ENCODE measurements around the gene FOXC2.
A peak's percentile ranks its signal among the peaks of the same experiment; 100 is the strongest.

Gene FOXC2

DNA sequence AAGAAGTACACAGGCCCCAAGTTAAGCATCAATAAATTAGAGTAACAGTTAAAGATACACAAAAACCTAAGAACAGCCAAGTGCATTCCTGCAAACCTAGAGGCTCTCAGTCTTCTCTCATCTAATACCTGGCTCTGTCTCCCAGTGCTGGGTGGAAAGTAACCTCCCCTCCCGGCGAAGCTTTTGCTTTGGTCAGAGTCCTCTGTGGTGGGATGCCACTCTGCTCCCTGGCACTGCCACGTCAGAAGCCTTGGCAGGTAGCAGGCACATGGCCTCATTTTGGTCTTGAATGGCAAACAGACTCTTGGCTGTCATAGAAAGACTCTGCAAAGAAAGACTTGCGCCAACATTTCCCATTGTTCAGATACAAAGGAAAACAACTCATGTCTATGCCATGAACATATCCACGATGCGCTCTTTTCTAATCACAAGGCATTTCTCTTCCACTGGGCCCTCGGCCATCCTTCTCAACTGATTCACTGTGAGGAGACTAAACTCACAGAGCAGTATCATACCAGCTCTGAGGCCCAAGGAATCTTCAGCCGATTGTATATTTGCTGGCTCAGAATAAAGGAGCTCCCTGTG lies 32.8 kb upstream of the FOXC2 start:
- no peak for DNase-seq

DNA sequence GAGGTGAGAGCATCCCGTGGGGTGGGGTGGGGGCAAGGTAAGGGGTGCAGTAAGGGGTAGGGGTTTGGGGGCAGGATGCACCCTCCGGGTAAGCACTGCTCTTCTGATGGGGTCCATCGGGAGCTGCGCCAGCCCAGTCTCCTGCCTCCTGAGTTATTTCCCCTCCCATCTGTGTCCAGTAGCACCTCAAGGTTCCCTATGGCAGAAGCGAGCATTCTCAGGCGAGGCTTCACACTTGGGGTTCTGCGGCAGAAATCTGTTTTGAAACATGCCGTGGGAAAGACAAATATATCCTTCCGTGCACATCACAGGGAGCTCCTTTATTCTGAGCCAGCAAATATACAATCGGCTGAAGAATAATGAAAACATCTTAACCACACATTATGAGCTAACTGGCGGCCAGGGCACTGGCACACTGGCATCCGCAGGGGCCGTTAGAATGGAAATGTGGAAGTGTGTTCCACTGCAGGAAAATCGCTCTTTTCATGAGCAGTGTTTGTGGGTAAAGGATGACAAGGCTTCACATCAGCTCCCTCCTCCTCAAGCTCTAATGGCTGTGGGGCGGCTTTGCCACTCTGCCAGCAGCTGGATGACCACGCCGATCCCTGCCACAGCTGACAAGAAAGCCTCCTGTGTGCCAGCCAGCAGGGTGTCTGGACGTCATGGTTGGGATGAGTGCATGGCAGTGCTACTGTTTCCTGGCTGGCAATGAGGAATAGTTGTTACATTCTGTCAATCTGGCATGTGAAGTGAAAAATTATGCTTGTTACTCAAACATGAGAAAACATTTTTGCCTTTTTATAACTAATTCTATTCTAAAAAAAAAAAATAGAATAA lies 31.6 kb upstream of the FOXC2 start:
- no peak for DNase-seq

DNA sequence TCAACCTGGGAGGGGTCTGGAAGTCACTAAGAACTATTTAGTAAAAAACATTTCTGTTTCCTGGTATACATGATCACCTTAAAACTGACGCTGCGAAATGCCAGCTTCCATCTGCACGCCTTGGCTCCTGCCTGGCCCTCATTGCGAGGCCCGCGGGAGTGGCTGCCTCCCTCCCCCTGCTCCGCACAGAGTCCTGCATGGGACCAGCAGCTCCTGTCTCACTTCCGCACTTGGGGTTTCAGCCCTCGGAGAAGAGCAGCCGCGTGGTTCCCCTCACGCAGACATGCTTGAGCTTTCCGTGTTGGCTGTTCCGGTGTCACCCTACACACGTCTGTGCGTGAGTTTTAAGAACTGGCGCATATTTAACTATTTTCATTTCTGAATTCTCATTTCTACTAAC lies 30.0 kb upstream of the FOXC2 start:
- DNase-seq = no peak

DNA sequence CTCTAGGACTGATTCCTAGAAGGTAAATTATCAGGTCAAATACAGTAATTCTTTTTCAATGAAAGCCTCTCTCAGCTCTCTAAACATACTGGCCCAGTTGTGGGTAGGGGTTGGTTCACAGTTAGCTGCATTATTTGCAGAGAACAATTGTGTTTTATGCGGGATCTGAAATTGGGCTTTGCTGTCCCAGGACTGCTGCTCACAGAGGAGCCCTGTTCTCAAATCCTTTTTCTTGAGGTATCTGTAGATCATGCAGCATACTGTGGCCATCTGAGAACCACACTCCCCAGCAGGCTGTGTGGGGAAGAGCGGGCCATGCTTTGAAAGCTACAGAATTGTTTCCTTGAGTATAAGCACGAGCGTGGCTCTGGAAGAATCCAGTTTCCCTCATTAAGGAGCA lies 29.1 kb upstream of the FOXC2 start:
- no peak for DNase-seq

DNA sequence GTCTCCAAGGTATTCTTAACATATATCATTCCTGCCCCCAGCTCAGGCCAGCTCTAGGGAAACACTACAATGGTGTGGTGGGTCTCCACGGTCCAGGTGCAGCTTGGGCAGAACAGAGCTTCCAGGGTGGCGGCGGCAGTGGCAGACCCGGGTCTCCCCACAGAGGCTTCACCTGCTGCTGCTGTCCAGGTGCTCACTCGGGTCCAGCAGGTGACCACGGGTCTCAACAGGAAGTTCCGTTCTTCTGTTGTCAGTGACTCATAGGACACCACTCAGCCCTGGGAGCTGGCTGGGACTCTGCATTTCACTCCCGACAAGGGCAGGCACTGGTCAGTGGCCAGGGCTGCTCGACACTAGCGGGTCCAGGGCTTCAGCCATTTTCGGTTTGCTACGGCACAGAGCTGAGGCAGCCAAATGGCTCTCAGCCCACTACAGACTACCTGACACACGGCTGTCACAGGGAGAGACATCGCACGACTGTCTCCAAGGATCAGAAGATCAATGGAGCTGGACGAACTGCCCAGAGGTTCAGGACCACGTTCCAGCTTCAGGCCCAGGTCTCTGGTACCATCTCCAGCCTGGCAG lies 28.3 kb upstream of the FOXC2 start:
- DNase-seq = no peak

DNA sequence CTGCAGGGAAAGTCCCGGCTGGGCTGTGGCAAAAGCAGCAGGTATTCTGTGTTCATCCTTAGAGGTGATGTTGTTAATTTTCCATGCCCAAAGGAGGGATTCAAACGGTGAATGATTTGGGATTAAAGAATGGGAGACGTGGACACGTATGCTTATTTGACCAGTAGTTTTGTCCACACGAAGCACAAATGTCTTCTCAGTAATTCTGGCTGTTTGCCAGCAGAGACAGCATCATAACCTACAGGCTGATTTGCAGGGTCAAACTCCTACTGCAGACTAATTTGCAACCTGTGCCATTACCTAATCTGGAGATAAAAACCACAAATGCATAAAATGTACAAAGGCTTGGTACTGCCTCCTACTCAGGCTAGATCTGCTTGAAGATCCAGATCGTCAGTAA lies 25.7 kb upstream of the FOXC2 start:
- no peak for DNase-seq

DNA sequence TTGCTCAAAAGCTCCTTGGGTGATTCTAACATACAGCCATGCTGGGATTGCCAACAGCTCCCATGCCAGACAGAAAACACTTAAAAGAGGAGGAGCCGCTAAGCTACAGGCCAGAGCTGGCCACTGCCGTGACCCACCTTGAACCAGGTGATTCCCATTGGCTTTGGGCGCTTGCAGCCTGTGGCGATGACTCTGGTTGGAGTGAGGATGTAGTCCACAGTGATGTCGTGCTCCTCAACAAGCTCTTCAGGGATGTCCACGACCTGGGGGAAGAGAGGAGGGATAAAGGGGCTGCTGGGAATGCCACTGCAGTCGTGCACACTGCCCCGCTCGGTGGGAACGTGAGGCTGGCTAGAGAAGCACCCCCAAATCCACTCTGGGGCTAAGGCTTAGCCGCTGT lies 25.1 kb upstream of the FOXC2 start:
- no peak for DNase-seq

DNA sequence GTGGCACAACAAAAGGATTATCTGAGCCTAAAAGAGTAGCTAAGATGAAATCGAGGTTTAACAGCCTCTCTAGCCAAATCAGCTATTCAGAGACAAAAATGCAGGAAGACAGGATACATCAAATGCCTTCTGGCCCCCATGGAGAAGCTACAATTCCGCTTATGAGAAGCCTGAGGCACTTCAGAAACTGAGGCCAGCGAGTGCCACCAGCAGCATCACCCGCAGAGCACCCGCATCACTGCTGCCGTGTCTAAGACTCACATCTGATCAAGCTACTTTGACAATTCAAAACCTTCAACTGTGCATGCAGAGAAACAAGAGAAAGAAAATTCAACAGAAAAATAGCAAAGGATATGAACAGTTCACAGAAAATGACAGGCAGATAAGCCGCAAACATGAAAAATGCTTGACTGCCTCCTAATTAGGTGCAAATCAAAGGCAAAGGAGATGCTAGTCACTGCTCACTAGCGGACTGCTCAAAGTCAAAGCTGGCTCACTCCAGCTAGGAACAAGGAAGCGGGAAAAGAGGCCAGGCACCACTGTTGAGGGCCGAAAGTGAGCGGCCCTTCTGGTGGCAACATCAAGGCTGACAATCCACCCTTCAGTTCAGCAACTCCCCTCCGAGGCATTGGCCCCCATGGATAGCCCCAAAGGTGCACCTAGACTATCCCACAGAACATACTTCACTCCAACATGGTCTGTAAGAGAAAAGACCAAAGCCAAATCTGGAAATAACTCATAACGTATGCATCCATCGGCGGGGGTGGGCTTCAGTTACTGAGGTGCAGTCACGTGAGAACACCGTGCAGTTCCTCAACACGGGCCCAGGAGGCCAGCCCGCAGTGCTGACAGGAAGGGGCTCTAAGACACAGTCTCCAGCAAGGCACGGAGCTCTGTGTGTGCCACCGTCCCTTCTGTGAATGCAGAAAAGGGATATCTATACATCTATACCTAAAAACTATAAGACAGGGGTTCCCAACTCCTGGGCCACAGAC lies 23.6 kb upstream of the FOXC2 start:
- DNase-seq = no peak

DNA sequence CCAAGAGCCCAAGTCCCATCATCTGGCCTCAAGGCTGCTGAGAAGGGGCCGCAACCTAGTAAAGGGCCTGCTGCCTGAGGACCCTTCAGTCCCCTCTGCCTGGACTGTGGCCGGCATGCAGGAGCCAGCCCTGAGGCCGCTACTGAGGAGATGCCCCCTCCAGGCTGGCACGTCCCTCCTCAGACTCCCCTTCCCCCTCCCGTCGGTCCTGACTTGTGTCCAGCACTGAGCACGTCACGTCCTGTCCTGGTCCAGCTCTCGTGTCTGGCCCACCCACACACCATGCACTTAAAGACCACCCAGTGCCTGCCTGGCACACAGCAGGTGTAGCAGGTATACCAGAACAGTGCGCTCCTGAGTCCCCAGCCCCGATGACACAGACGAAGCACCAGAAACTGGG lies 21.1 kb upstream of the FOXC2 start:
- no peak for DNase-seq

DNA sequence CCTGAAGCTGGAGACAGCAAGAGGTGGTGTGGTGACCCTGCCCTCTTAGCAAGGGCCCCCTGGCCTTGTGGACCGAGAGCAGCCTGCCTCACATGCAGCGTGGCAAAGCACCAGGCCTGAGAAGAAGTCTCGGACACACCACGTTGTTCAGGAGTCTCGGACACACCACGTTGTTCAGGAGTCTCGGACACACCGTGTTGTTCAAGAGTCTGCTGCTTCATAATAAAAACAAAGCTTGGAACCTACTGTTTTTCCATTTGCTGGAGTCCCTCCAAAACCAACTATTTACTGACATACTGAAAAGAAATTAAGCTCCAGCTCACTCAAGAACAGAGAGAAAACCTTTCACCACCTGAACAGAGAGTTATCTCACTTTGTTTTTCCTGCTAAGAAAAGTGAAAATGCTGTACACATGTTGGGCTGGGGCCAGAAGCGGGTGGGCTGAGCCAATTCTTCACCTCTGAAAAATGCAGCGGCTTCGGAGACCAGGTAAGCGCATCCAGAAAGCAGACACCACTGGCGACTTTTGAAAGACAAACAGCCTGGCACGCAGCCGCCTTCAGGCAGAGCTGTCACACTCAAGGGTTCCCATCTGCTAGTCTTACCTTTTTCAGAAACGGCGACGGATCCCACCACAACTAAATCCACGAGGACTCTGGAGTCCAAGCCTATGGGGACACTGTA lies 20.5 kb upstream of the FOXC2 start:
- no peak for DNase-seq

DNA sequence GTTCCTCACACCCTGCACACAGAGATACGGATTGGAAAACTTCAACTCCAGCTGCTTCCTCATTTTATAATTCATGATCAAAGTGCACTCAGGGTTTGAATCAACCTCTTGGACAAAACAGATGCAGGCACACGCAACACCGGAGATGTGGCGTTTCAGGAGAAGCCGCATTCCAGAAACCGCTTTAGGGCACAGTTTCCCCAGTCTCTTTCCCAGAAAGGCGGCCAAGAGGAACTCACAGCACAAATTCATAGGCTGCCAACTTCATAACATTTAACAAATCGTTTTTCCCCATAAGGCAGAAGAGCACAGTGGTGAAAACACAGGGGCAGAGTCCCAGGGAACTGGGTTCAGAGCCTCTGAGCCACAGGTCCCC lies 20.0 kb upstream of the FOXC2 start:
- no peak for DNase-seq

DNA sequence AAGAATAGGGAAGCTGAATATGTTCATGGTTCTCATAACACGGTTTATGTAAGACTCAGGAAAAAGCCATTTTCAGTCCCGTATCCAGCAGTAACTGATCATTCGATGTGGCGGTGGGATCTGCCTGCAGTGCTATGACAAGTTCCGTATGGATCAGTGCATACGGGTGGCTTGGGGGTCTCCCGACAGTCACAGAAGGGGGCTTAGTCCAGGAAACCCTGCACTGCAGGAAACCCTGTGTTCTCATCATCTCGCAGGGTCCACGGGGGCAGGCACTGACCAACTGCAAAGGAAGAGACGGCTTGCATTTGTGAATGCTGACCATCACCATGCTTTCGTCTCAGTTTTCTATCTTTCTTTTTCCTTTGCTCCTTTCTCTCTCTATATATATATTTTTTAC lies 19.3 kb upstream of the FOXC2 start:
- DNase-seq = no peak

DNA sequence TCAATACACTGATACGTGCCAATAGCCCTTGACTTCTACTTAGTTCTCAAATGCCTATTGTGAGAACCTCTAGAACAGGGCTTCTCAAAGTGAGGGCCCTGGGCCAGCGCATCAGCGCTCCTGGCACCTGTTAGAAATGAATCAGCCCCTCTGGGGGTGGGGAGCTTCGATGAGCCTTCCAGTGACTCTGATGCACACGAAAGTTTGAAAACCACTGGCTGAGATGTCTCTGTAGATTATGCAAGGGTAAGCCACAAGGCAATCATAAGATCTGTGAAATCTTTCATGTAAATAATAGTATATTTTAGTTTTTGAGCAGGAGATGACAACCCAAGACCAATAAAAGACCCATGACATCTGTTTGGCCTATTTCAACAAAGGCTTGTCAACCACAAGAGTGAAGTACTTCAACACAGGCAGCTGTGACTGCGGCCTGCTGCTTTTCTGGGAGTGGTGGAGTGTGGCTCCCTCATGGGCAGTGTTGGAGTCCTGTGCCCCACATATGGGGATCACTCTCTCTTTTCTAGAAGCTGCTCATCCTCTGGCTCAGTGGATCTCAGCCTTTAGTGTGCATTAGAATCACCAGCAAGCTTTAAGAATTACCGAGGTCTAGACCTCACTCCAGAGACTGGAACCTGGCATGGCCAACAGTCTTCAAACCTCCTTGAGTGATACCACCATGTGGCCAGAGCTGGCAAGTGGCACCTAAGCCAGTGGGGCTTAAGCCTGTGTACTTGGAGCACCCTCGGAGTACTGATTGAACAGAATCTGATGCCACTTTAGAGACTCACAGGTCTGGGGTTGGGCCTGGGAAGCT lies 17.3 kb upstream of the FOXC2 start:
- no peak for DNase-seq

DNA sequence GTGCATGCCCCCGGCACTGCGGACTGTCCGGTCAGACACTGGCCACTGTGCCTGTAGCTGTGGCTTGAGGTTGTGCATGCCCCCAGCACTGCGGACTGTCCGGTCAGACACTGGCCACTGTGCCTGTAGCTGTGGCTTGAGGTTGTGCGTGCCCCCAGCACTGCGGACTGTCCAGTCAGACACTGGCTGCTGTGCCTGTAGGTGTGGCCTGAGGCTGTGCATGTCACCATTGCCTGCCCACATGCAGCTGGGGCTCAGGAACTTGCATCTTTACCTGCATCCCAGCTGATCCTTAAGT lies 16.8 kb upstream of the FOXC2 start:
- no peak for DNase-seq

DNA sequence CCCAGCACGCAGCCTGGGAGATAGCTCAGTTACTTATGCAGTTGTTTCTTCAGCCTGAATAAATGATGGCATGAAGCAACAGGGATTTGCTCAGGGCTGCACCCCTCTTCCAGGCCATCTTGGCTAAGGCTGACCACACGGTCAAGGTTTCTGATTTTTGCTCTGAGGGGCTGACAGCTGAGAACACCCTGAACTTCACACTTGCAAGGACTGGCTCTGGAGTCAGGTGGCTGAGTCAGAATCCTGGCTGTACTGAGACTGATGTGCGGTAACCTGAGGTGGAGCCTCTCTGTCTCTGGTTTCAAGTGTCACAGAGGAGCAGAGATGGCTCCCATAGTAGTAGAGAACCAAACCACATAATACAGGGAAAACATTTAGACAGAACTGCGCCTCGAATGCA lies 16.3 kb upstream of the FOXC2 start:
- no peak for DNase-seq

DNA sequence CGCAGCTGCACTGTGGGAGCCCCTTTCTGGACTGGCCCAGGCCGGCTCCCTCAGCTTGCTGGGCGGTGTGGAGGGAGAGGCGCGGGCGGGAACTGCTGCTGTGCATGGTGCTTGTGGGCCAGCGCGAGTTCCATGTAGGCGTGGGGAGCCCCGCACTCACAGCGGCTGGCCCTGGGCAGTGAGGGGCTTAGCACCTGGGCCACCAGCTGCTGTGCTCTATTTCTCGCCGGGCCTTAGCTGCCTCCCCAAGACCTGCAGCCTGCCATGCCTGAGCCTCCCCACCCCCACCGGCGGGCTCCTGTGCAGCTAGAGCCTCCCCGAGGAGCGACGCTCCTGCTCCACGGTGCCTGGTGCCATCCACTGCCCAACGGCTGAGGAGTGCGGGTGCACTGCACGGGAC lies 13.3 kb upstream of the FOXC2 start:
- DNase-seq = no peak

DNA sequence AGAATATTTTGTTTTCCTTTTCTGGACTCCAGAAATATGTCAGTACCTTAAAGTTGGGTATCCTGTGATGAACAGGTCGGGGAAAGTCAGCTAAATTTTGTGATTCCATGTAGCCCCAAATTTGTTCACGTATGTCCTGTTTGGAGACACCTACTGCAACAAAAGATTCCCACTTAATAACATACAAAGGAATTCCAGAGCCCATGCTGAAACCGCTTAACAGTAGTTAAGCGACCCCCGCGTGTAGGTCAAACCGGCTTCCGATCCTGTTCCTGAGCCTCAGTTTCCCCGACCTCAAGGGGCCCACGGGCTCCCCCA lies 12.1 kb upstream of the FOXC2 start:
- no peak for DNase-seq

DNA sequence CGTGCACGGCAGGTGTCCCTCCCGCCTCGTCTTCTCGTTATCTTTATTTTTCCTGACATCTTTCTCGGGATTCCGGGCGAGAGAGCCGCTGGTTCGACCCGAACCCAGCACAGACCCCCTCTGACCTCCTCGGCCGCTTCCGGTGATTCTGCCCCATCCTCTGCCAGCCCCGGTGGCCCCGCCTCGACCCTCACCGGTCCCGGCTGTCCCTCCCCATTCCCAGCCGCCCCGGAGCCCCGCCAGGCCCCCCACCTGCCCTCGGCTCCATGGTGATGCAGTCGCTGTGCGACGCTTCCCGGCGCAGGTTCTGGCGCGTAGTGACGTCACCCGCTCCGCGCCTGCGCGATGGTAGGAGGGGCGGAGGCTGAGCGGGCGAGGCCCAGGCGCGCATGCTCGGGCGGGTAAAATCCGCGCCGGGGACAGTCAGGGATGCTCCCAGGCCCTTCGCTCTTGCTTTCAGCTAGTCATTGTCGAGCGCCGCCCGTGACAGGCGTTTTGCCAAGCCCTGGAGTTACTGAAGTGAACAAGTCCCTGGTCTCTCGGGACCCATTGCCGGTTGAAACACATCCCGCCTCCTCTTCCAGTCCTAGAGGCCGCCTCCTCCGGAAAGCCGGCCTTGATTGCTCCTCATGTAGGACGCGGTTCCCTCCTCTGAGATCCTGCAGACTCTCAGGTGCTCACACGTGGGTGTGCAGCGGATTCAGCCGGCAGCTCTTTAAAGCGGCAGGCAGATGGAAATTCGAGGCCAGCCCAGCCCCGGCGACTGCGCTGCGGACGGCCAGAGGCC lies 11.5 kb upstream of the FOXC2 start, which contains the start of gene MTHFSD:
Gene MTHFSD, minus strand, starts transcription at position 319 of the 787 bp plus-strand sequence. Its CDS starts 51 bp downstream, at position 268.
- peak; percentile 56 for DNase-seq

DNA sequence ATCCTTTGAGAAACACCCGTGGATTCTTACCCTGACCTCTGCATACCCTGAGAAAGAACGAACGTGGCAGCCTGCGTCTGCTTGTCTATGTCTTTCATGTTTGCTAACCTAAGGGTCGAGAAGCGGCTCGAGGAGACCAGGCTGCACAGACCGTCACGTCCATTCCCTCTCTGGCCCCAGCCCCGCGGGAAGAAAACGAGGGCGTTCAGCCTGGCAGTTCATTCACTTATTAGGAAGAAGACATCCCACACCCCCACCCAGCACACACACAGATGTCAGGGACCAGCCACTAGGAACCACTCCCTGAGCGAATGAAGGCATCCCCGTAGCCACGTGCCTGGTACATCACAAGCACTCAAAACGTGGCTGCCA lies 10.9 kb upstream of the FOXC2 start:
- no peak for DNase-seq

DNA sequence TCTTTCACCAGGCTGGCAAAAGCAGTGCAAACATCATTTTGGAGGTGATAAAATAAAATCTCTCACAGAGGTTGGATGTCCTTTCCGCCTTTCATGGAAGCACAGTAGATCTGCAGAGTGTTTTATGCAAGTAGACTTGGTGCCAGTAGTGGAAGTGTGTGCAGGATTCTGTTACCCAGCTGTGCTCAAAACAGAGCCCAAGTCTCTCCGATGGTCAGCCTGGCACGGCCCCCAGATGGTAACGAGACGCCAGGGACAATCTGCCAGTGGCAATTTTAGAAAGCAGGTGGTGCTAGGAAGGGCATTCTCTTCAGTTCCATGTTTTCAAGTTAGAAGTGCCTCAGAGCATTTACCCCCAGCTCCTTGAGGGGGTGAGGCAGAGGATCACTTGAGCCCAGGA lies 10.1 kb upstream of the FOXC2 start:
- DNase-seq = no peak

DNA sequence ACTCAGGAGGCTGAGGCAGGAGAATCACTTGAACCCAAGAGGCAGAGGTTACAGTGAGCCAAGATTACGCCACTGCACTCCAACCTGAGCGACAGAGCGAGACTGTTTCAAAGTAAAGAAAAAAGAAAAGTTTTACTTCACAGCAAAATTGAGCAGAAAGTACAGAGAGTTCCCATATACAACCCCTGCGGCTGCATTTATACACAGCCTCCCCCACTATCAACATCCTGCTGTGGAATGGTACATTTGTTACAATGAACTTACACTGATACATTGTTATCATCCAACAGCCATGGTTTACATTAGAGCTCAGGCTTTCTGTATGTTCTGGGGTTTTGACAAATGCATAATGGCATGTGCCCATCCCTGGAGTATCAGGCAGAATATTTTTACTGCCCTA lies 9.0 kb upstream of the FOXC2 start:
- DNase-seq = no peak

All from NCI-H510A (cell line).